Measurements from ENCODE around the gene PACSIN3. TPM values are rescaled to one million over a fixed set of nuclear protein-coding genes. Genes with fewer than 3 reads are reported as not detected.

PACSIN3 gene
- polyA plus RNA-seq, 1 donor (not counting 4 experiments of a cell fraction or from before 2014, with no cell fraction given) = 28.1 TPM

DNA sequence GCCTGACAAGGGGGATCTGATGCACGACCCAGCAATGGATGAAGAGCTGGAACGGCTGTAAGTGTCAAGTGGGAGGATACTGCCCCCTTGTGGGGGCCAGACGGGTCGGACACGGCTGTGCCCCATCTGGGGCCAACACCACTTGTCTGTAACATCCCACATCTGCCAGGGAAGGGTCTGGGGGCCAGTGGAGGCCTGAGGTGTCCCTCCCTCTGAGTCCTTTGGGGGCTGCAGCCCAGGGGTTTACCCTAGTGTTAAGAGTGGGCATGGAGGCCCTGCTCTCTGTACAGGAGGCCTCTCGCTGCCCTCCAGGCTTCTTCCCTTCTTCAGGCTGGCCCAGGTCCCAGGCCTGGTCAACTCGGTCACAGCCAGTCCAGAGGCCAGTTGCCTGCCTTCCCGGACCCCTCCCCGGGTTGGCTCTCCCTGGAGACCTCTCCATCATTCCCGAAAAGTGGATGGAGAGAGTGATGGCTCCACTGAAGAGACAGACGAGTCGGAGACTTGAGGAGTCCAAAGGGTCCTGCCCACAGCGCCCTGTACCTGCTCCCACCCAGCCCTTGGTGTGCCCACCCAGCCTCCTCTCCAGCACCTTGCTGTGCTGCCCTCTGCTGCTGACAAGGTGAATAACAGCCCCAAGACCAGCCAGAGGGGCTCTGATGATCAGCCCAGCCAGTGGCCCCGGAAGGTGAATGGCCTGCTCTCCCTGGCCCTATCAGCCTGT, 24.9 kb downstream of the PACSIN3 start:
- Histone ChIP-seq H3K4me2 (ENCODE audit: control insufficient read depth, extremely low read depth, insufficient read depth, low read depth, low read length) (no peak overlapping the region), H3K4me3 (ENCODE audit: control insufficient read depth in 2 of 3, extremely low read depth in 1 of 3, insufficient read depth in 2 of 3, low read depth in 1 of 3, low read length in 3 of 3) (no peak overlapping the region), H3K36me3 (ENCODE audit: control insufficient read depth in 2 of 2, extremely low read depth in 1 of 2, insufficient read depth in 2 of 2, low read length in 2 of 2) (peaks cover 19 to 22% of the 10 kb centered on the region in 2 experiments), H3K79me2 (ENCODE audit: control insufficient read depth, insufficient read depth, low read length) (no peaks in the 10 kb centered on the region), H3K9me1 (ENCODE audit: control insufficient read depth, extremely low read depth, insufficient read depth, low read length) (no peaks in the 10 kb centered on the region), H2AFZ (ENCODE audit: control insufficient read depth, low read length) (no peak overlapping the region), H3K27ac (ENCODE audit: control insufficient read depth, insufficient read depth, low read length) (no peak overlapping the region), H3K9ac (ENCODE audit: control insufficient read depth, extremely low read depth, insufficient read depth, low read length) (no peak overlapping the region), H4K20me1 (ENCODE audit: control insufficient read depth, extremely low read depth, insufficient read depth, low read length) (no peaks in the 10 kb centered on the region), H3K9me3 (ENCODE audit: control insufficient read depth, low read depth, low read length) (no peaks in the 10 kb centered on the region), H3K4me1 (ENCODE audit: control insufficient read depth, extremely low read depth, insufficient read depth, low read length) (peaks cover 6% of the 10 kb centered on the region), H3K27me3 (ENCODE audit: control insufficient read depth, extremely low read depth, insufficient read depth, low read length) (no peaks in the 10 kb centered on the region)
- dilution Hi-C loops (cut with MboI; ENCODE audit: extremely low pct_ligation_motif_present, low sequenced_read_pairs) = no loop called here
- TF ChIP-seq CTCF (optimal IDR thresholded peaks at IDR 0.05 in 1 of 3, IDR thresholded peaks at IDR 0.05 in 1 of 3, conservative IDR thresholded peaks at IDR 0.05 in 1 of 3; ENCODE audit: extremely low read depth in 1 of 3, insufficient read depth in 2 of 3, low read length in 3 of 3) = peak; percentile 78 to 93 (median 85)
- TF ChIP-seq EZH2 (IDR thresholded peaks at IDR 0.05; ENCODE audit: low read length) = no peak
- no peak for DNase-seq (ENCODE audit: low read depth, low spot score)
- FAIRE-seq = no peak

- Histone ChIP-seq H3K27me3 (ENCODE audit: control insufficient read depth, extremely low read depth, insufficient read depth, low read length) (no peaks in the 10 kb centered on the region), H3K4me3 (ENCODE audit: control insufficient read depth in 2 of 3, extremely low read depth in 1 of 3, insufficient read depth in 2 of 3, low read depth in 1 of 3, low read length in 3 of 3) (no peak overlapping the region), H4K20me1 (ENCODE audit: control insufficient read depth, extremely low read depth, insufficient read depth, low read length) (no peaks in the 10 kb centered on the region), H3K27ac (ENCODE audit: control insufficient read depth, insufficient read depth, low read length) (no peak overlapping the region), H3K36me3 (ENCODE audit: control insufficient read depth in 2 of 2, extremely low read depth in 1 of 2, insufficient read depth in 2 of 2, low read length in 2 of 2) (peaks cover 18% of the 10 kb centered on the region in 2 experiments), H3K9me3 (ENCODE audit: control insufficient read depth, low read depth, low read length) (no peaks in the 10 kb centered on the region), H3K4me1 (ENCODE audit: control insufficient read depth, extremely low read depth, insufficient read depth, low read length) (peaks cover 9% of the 10 kb centered on the region), H3K79me2 (ENCODE audit: control insufficient read depth, insufficient read depth, low read length) (no peaks in the 10 kb centered on the region), H3K4me2 (ENCODE audit: control insufficient read depth, extremely low read depth, insufficient read depth, low read depth, low read length) (no peak overlapping the region), H2AFZ (ENCODE audit: control insufficient read depth, low read length) (no peak overlapping the region), H3K9ac (ENCODE audit: control insufficient read depth, extremely low read depth, insufficient read depth, low read length) (no peak overlapping the region), H3K9me1 (ENCODE audit: control insufficient read depth, extremely low read depth, insufficient read depth, low read length) (no peaks in the 10 kb centered on the region)
- TF ChIP-seq CTCF (optimal IDR thresholded peaks at IDR 0.05 in 1 of 3, IDR thresholded peaks at IDR 0.05 in 1 of 3, conservative IDR thresholded peaks at IDR 0.05 in 1 of 3; ENCODE audit: extremely low read depth in 1 of 3, insufficient read depth in 2 of 3, low read length in 3 of 3) (no peak), EZH2 (IDR thresholded peaks at IDR 0.05; ENCODE audit: low read length) (no peak)
- DNase-seq (ENCODE audit: low read depth, low spot score) = no peak
- no peak for FAIRE-seq
- dilution Hi-C loops (cut with MboI; ENCODE audit: extremely low pct_ligation_motif_present, low sequenced_read_pairs) = no loop called here
These were observed 25.5 kb downstream of the PACSIN3 start for GRCh38 chr11:47160753-47161133.
